ENCODE measurements around the gene PREB. TPM values are rescaled to one million over a fixed set of nuclear protein-coding genes. Genes with fewer than 3 reads are reported as not detected.
A peak's percentile ranks its signal among the peaks of the same experiment; 100 is the strongest.
"Not testable (repeated sequence)": the region's sequence is repeated elsewhere in the genome, so short reads cannot be mapped to it uniquely, and the experiment has no call there.

The PREB gene
- 84.5 and 87.3 TPM in 2 replicates for total RNA-seq (2014; rRNA removed; shearing (Covaris generic))

- peak within 1 kb of the TSS; percentile 94 for H3K4me3 ChIP-seq (ENCODE audit: insufficient read depth, low read depth, low read length)
- peak; percentile 99 for DNase-seq
- peaks cover 32% of the 10 kb centered on the region for H3K36me3 ChIP-seq (replicated peaks; ENCODE audit: control insufficient read depth, insufficient read depth, low read length)
- H3K27me3 ChIP-seq (ENCODE audit: control insufficient read depth, insufficient read depth, low read length): no peaks in the 10 kb centered on the region
Measured at GRCh38 chr2:27133905-27134780, at the start of gene PREB. Gene PREB, minus strand, starts transcription at chr2:27134636. Its CDS starts 215 bp downstream, at chr2:27134421.

- DNase-seq: no peak
- H3K36me3 ChIP-seq (replicated peaks; ENCODE audit: control insufficient read depth, insufficient read depth, low read length): no peaks in the 10 kb centered on the region
- no peaks in the 10 kb centered on the region for H3K27me3 ChIP-seq (ENCODE audit: control insufficient read depth, insufficient read depth, low read length)
- no peak overlapping the region for H3K4me3 ChIP-seq (ENCODE audit: insufficient read depth, low read depth, low read length)
Measured at GRCh38 chr2:27184115-27184514, 49.7 kb upstream of the PREB start.

DNA sequence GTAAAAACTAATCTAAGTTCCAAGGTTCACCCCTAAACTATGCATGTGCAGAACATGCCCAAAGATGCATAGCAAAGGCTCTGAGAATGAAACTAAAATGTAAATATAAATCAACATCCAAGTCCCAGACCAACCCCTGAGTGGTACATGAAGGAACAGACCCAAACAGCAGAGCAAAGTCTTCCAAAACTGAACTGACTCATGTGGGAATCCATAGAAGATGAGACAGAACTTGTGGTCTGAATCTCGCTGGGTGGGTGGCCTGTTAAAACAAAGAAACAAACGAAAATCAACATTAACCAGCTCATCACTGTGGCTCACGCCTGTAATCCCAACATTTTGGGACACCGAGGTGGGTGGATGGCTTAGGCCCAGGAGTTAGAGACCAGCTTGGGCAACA lies 47.9 kb upstream of the PREB start:
- H3K4me3 ChIP-seq (ENCODE audit: insufficient read depth, low read depth, low read length): no peak overlapping the region
- no peak for DNase-seq
- H3K36me3 ChIP-seq (replicated peaks; ENCODE audit: control insufficient read depth, insufficient read depth, low read length): no peaks in the 10 kb centered on the region
- H3K27me3 ChIP-seq (ENCODE audit: control insufficient read depth, insufficient read depth, low read length): no peaks in the 10 kb centered on the region

GRCh38 chr2:27179344-27180000 lies 45.0 kb upstream of the PREB start:
- Histone ChIP-seq H3K4me3 (ENCODE audit: insufficient read depth, low read depth, low read length) (no peak overlapping the region), H3K27me3 (ENCODE audit: control insufficient read depth, insufficient read depth, low read length) (no peaks in the 10 kb centered on the region), H3K36me3 (replicated peaks; ENCODE audit: control insufficient read depth, insufficient read depth, low read length) (no peaks in the 10 kb centered on the region)
- DNase-seq: no peak

- H3K27me3 ChIP-seq (ENCODE audit: control insufficient read depth, insufficient read depth, low read length): no peaks in the 10 kb centered on the region
- DNase-seq: no peak
Measured at GRCh38 chr2:27178469-27178868, 44.0 kb upstream of the PREB start.

DNA sequence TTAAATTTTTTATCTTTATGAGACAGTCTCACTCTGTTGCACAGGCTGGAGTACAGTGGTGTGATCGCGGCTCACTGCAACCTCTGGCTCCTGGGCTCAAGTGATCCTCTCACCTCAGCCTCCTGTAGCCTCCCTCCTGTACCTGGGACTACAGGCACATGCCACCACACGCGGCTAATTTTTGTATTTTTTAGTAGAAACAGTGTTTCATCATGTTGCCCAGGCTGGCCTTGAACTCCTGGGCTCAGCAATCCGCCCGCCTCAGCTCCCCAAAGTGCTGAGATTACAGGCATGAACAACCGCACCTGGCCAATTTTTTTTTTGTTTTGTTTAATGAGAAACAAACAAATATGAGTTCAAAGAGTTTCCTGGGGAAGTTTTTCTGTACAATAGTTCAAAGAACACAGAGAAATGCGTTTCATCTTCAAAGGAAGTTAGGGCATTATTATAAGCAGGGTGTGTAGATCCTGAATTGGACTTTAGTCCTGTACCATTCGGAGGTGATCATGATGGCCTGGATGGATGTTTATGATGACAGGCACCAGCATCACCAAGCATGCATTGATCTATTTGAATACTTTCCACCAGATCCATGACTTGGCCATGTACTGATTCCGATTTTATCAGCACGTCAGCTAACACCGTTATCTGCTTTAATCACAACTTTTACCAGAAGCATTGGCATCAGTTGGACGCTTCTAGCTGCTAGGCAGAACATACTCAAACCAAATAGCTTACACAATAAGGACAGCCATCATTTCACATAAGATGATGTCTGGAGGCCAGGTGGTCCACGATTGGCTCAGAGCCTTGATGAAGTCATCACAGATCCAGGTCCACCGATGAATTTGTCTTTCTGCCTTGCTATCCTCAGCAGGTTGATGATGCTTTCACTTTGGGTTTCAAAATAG lies 43.3 kb upstream of the PREB start:
- Histone ChIP-seq H3K36me3 (replicated peaks; ENCODE audit: control insufficient read depth, insufficient read depth, low read length) (no peaks in the 10 kb centered on the region), H3K4me3 (ENCODE audit: insufficient read depth, low read depth, low read length) (no peak overlapping the region), H3K27me3 (ENCODE audit: control insufficient read depth, insufficient read depth, low read length) (no peaks in the 10 kb centered on the region)
- DNase-seq: no peak

More at GRCh38 chr2:27178469-27178868, 44.0 kb upstream of the PREB start:
- Histone ChIP-seq H3K36me3 (replicated peaks; ENCODE audit: control insufficient read depth, insufficient read depth, low read length) (no peaks in the 10 kb centered on the region), H3K4me3 (ENCODE audit: insufficient read depth, low read depth, low read length) (no peak overlapping the region)

DNA sequence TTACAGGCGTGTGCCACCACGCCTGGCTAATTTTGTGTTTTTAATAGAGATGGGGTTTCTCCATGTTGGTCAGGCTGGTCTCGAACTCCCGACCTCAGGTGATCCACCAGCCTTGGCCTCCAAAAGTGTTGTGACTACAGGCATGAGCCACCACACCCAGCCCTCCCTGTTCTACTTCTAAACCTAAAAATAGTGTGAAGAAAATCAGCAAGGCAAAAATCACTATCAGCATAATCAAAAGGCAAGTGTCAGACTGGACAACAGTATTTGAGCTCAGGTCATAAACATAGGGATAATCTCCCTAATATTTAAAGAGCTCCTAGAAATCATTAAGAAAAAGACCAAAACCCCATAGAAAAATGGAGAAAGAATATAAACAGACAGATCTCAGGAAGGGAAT lies 41.3 kb upstream of the PREB start:
- H3K27me3 ChIP-seq (ENCODE audit: control insufficient read depth, insufficient read depth, low read length); H3K4me3 ChIP-seq (ENCODE audit: insufficient read depth, low read depth, low read length); DNase-seq; H3K36me3 ChIP-seq (replicated peaks; ENCODE audit: control insufficient read depth, insufficient read depth, low read length): not testable (repeated sequence)

GRCh38 chr2:27175330-27175729 lies 40.9 kb upstream of the PREB start:
- Histone ChIP-seq H3K27me3 (ENCODE audit: control insufficient read depth, insufficient read depth, low read length) (no peaks in the 10 kb centered on the region; the same call in 1 of the 2 replicates), H3K4me3 (ENCODE audit: insufficient read depth, low read depth, low read length) (no peak overlapping the region), H3K36me3 (replicated peaks; ENCODE audit: control insufficient read depth, insufficient read depth, low read length) (no peaks in the 10 kb centered on the region)
- no peak for DNase-seq

DNA sequence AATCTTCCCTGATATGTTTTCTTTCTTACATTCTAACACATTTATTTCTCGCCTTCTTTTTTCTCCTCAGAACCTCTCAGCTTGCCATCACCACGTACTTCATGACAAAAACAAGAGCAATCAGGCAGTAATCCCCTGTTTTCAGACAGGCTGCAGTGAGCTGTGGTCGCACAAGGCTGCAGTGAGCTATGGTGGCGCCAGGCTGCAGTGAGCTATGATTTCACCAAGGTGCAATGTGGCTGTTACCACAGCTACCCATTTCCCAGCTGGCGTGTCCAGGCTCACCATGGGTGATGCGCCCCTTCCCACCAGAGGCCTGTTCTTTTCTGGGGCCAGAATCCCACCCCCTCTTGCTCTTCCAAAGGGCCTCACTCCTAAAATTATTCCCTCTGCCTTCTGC lies 40.2 kb upstream of the PREB start:
- no peaks in the 10 kb centered on the region for H3K36me3 ChIP-seq (replicated peaks; ENCODE audit: control insufficient read depth, insufficient read depth, low read length)
- no peak for DNase-seq
- H3K27me3 ChIP-seq (ENCODE audit: control insufficient read depth, insufficient read depth, low read length): no peaks in the 10 kb centered on the region; the same call in 1 of the 2 replicates
- no peak overlapping the region for H3K4me3 ChIP-seq (ENCODE audit: insufficient read depth, low read depth, low read length)

GRCh38 chr2:27171351-27171848 lies 37.0 kb upstream of the PREB start:
- Histone ChIP-seq H3K4me3 (ENCODE audit: insufficient read depth, low read depth, low read length) (no peak overlapping the region), H3K27me3 (ENCODE audit: control insufficient read depth, insufficient read depth, low read length) (no peaks in the 10 kb centered on the region; the same call in 1 of the 2 replicates), H3K36me3 (replicated peaks; ENCODE audit: control insufficient read depth, insufficient read depth, low read length) (no peaks in the 10 kb centered on the region)
- no peak for DNase-seq

DNA sequence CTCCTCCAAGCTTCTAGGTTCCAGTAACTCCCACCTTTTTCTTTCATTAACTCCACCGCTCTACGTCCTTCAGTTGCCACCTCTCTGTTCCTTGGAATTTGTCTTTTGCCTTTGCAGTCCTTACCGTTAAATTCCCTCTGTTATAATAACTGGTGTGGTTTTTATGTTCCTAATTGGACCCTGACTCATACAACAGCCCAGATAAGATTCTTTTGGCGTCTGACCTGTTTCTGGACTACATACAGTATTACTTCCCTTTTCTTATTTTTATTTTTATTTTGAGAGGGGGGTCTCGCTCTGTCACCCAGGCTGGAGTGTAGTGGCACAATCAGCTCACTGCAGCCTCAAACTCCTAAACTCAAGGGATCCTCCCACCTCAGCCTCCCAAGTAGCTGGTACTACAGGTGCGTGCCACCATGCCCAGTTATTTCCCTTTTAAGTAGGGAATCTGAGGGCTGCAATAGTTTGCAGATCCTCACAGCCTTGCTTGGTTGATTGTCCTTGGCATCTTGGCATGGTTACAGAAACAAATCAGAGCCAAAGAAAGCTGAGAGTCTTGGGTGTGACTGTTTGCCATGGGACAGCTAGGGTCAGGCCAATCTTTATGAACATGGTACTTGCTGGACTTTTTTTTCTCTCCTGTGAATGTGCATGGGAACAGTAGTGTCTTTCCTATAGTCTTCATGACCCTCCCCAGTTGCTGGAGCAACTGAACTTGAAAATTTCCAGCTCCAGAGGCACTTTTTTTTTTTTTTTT lies 36.3 kb upstream of the PREB start:
- Histone ChIP-seq H3K36me3 (replicated peaks; ENCODE audit: control insufficient read depth, insufficient read depth, low read length) (no peaks in the 10 kb centered on the region), H3K4me3 (ENCODE audit: insufficient read depth, low read depth, low read length) (no peak overlapping the region), H3K27me3 (ENCODE audit: control insufficient read depth, insufficient read depth, low read length) (no peaks in the 10 kb centered on the region; the same call in 1 of the 2 replicates)
- no peak for DNase-seq

DNA sequence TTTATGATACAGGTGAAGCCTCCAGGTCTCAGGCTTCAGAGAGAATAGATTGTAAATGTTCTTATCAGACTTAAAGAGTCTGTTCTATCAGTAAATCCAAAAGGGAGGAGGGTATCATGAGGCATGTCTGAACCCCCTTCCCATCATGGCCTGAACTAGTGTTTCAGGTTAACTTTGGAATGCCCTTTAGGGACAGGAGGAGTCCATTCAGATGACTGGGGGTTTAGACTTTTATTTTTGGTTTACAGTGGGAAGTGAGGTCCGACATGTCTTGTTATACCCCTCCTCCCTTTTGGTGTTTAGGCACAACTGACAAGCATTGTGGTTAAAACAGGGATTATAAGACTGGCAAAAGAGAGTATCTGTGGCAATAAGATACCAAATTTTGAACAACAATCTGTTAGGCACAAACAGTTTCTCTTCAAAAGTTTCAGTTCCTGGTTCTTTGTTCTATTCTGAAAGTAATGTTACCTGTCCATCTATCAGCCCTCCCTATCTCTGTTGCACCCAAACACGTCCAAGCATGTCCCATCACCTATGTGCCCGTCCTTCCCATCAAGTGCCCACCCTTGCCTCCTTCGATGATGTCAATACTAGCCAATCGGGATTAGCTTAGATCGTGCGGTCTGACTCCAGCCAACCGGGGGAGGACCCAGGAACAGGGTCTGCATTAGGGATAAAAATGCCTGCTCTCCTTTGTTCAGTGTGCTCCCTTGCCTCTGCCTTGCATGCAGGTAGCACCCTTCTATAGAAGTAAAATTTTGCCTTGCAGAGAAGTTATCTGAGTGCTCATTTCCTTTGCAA lies 30.7 kb upstream of the PREB start:
- H3K36me3 ChIP-seq (replicated peaks; ENCODE audit: control insufficient read depth, insufficient read depth, low read length): no peaks in the 10 kb centered on the region
- no peak for DNase-seq
- H3K27me3 ChIP-seq (ENCODE audit: control insufficient read depth, insufficient read depth, low read length): no peaks in the 10 kb centered on the region
- no peak overlapping the region for H3K4me3 ChIP-seq (ENCODE audit: insufficient read depth, low read depth, low read length)

Data from H7 (cell line).